HG03378 (cell line): ENCODE results near the gene UGT1A9.

ENCODE experiments used
- ATAC-seq: cut with Tn5 transposase; IDR thresholded peaks from one replicate; pipeline ENCODE4 v1.9.1; 2021; ENCODE audit warnings: mild to moderate bottlenecking, moderate library complexity; ENCODE audit not compliant: unreplicated experiment

Gene UGT1A9

GRCh38 chr2:233754872-233755611 lies 83.3 kb downstream of the UGT1A9 start:
- no peak for ATAC-seq

- no peak for ATAC-seq
Observed at GRCh38 chr2:233756429-233757081, 84.9 kb downstream of the UGT1A9 start.

GRCh38 chr2:233758141-233758540 lies 86.4 kb downstream of the UGT1A9 start:
- no peak for ATAC-seq

- ATAC-seq: no peak
Observed at GRCh38 chr2:233758849-233759248, 87.2 kb downstream of the UGT1A9 start.

- no peak for ATAC-seq
Observed at GRCh38 chr2:233760043-233760442, 88.3 kb downstream of the UGT1A9 start, which contains the start of gene UGT1A1. Gene UGT1A1, plus strand, starts transcription at chr2:233760270. Its CDS starts 18 bp downstream, at chr2:233760288.

GRCh38 chr2:233761040-233761769 lies 89.5 kb downstream of the UGT1A9 start:
- ATAC-seq: no peak

GRCh38 chr2:233764264-233764663 lies 92.6 kb downstream of the UGT1A9 start:
- no peak for ATAC-seq

- no peak for ATAC-seq
Observed at GRCh38 chr2:233764761-233765160, 93.1 kb downstream of the UGT1A9 start.

GRCh38 chr2:233766416-233766815 lies 94.7 kb downstream of the UGT1A9 start:
- ATAC-seq: no peak

- ATAC-seq: no peak
Observed at GRCh38 chr2:233768076-233768475, 96.4 kb downstream of the UGT1A9 start.

- ATAC-seq: no peak
Observed at GRCh38 chr2:233769260-233769659, 97.6 kb downstream of the UGT1A9 start.

GRCh38 chr2:233772153-233772552 lies 100.5 kb downstream of the UGT1A9 start:
- ATAC-seq: no peak

GRCh38 chr2:233772583-233772982 lies 100.9 kb downstream of the UGT1A9 start:
- ATAC-seq: no peak

- no peak for ATAC-seq
Observed at GRCh38 chr2:233773854-233774253, 102.2 kb downstream of the UGT1A9 start.

GRCh38 chr2:233775414-233775813 lies 103.7 kb downstream of the UGT1A9 start:
- no peak for ATAC-seq

- ATAC-seq: no peak
Observed at GRCh38 chr2:233778030-233778429, 106.3 kb downstream of the UGT1A9 start, which contains the start of gene MROH2A. Gene MROH2A, plus strand, starts transcription at chr2:233778330. Its CDS starts 1,029 bp downstream, at chr2:233779359.

- ATAC-seq: no peak
Observed at GRCh38 chr2:233779722-233780121, 108.0 kb downstream of the UGT1A9 start.

- no peak for ATAC-seq
Observed at GRCh38 chr2:233780771-233781170, 109.1 kb downstream of the UGT1A9 start.

- ATAC-seq: no peak
Observed at GRCh38 chr2:233789554-233789953, 117.9 kb downstream of the UGT1A9 start.

GRCh38 chr2:233791151-233791882 lies 119.6 kb downstream of the UGT1A9 start:
- ATAC-seq: no peak

GRCh38 chr2:233791883-233792329 lies 120.2 kb downstream of the UGT1A9 start:
- no peak for ATAC-seq
